HEK293T (cell line): ENCODE measurements around the gene INPP5E.

Source experiments
- BHLHE40 ChIP-seq: fragments of 450-650 bp; IDR thresholded peaks from 2 replicates; pipeline ENCODE4 v1.6.1; 2016; ENCODE audit warnings: mild to moderate bottlenecking, moderate library complexity, borderline replicate concordance
- CTBP1 ChIP-seq: fragments of 450-650 bp; IDR thresholded peaks from 2 replicates; pipeline ENCODE4 v1.6.1; 2016; ENCODE audit warnings: borderline replicate concordance
- FOXK2 ChIP-seq: fragments of 450-650 bp; IDR thresholded peaks from 2 replicates; pipeline ENCODE4 v1.6.1; 2016; ENCODE audit warnings: mild to moderate bottlenecking
- FOXM1 ChIP-seq: fragments of 450-650 bp; IDR thresholded peaks from 2 replicates; pipeline ENCODE4 v1.6.1; 2017; ENCODE audit warnings: mild to moderate bottlenecking, borderline replicate concordance
- SP1 ChIP-seq: fragments of 450-650 bp; IDR thresholded peaks from 2 replicates; pipeline ENCODE4 v1.6.1; 2017

GRCh38 chr9:136474021-136474640 lies 34.5 kb upstream of the INPP5E start:
- no peak for TF ChIP-seq CTBP1
- TF ChIP-seq SP1 = no peak
- no peak for TF ChIP-seq FOXK2
- no peak for TF ChIP-seq BHLHE40
- no peak for TF ChIP-seq FOXM1
